Measurements from ENCODE around the gene PLA2G6.

- no peak for TF ChIP-seq CTCF (IDR thresholded peaks at IDR 0.05)
- no peak for TF ChIP-seq POLR2A (IDR thresholded peaks at IDR 0.05)
Measured at GRCh38 chr22:38141217-38141973, 40.2 kb downstream of the PLA2G6 start.
